Activated T-cell treated with anti-CD3 and anti-CD28 coated beads for 48 hours (primary cell): ENCODE data around the gene MRPS2.
"Not testable (repeated sequence)": the region's sequence is repeated elsewhere in the genome, so short reads cannot be mapped to it uniquely, and the experiment has no call there.

Experiments used
- DNase-seq: peaks from one replicate; pipeline ENCODE4 v3.0.0-alpha.2; 2020; ENCODE audit warnings: low read depth

Gene MRPS2

DNA sequence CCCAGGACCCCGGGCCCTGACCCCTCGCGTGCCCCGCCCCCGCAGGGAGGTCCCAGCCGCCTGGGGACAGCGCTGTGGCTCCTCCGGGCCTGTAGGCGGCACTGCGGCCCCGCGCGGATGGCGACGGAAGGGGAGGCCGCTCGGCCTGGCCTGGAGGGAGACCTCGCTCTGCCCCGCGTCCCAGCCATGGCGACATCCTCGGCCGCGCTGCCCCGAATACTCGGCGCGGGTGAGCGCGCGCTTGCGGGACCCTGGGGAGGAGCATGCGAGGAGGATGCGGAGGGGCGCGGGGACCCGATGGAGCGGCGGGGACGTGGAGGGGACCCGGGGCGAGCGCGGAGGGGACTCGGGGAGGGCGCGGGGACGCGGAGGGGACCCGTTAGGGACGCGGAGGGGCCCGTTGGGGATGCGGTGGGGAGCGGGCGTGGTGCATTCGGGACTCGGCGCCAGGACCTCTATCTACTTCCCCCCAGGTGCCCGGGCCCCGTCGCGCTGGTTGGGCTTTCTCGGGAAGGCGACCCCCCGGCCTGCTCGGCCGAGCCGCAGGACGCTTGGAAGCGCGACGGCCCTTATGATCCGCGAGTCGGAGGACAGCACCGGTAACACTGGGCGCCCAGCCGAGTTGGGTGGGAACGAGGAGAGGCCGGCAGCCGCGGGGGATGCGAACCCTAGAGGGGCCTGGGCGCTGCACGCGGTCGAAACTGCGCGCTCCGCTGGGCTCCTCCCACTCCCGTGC lies at the start of gene MRPS2:
MRPS2 (plus strand) TSS at position 158 of the 736 bp plus-strand sequence; CDS start at position 187, 29 bp downstream.
- peak; percentile 87 for DNase-seq

DNA sequence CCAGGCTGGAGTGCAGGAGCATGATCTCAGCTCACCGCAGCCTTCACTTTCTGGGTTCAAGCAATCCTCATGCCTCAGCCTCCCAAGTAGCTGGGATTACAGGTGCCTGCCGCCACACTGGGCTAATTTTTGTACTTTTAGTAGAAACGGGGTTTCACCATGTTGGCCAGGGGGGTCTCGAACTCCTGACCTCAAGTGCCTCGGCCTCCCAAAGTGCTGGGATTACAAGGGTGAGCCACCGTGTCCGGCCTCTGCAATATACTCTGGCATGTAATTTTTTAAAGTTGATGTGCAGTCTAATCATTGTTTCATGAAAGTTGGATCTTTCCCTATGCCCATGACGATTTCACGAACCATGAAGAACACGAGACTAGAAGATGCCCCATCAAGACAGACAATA lies 49.5 kb upstream of the MRPS2 start:
- no peak for DNase-seq

DNA sequence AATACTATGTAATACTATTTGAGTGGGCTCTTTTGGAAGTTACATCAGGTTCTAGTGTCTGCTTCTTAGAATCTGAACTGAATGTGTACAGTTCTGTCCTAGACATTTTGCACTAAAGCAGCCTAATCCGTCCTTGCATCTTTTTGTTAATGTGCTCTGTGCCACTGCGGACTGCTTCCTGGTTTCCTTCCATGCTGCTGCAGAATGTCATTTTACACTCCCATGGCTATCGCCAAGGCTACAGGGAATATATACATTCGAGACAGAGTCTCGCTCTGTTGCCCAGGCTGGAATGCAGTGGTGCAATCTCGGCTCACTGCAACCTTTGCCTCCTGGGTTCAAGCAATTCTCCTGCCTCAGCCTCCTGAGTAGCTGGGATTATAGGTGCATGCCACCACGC lies 48.6 kb upstream of the MRPS2 start:
- DNase-seq = not testable (repeated sequence)

- no peak for DNase-seq
These were observed 45.7 kb upstream of the MRPS2 start for GRCh38 chr9:135454737-135455136.

DNA sequence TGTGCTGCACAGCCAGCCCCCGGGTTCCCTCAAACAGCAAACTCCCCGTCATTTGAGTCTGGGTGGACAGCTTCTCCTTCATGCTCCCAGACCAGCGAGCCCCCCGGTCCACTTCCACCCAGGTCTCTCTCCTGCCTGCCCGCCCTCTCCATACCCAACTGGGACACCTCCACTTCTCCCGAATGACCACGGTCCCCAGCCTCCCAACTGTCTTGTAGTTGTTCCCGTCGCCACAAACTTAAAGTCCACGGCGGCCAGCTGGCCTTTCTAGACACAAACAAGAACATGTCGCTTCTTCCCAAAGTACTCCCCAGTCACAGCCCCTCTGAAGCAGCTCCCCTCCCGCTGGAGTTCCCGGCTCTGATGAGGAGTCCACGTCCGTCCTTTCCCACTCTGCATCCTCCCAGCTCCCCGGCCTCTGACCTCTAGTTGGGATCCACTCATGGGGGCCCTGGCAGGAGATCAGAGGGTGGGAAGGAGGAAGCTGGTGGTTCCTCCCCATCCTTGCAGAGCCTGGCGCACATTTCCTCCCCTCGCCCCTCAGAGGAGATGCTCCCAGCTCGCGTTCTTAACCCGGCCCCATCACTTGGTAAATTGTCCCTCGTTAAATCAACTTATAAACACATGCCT lies 45.0 kb upstream of the MRPS2 start:
- no peak for DNase-seq

DNA sequence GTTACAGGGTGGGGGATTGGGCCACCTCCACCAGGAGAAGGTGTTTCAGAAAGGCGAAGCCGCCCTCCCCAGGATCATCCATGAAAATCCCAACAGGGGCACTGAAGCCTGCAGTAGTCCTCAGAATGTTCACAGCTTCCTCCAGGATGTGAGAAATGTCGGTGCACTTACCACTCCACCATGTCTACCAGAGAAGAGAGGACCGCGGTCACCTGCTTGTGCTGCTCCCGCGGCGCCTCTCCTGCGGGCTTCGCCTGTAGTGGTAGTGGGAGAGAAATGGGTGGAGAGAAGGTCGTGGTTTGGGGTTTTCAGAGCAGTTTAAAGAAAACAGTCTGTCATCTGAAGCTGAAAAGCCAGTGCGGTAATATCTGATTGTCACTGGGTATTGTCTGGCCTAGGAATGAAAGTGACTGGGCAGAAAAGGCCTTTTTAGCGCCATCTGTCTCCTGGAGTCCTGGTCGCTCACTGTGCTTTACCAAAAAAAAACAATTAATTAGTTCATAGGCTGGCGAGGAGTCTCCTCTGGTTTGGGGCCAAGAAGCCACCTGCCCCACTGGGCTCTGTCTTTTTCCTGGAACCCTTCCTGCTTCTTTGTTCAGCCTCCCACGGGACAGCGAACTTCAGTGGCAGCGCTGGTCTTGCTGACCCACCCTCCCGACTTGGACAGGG lies 43.9 kb upstream of the MRPS2 start:
- no peak for DNase-seq

GRCh38 chr9:135458478-135458877 lies 42.0 kb upstream of the MRPS2 start:
- DNase-seq = not testable (repeated sequence)

DNA sequence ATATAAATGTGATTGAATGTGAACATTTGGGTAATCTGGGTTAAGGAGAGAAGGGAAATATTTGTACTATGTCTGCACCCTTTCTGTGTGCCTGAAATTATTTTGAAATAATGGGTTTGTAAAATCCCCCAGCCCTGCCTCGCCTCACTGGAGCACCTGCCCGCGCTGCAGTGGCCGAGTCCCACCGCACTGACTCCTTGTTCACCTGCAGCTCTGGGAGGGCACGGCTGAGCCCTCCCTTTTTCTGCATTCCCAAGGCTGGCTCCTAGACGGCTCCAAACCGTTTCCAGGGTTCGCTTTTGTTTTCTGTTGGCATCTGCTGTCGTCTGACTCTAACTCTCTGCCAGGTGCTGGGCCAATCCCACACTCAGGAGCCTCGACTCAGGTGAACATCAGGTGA lies 38.5 kb upstream of the MRPS2 start:
- DNase-seq = no peak

GRCh38 chr9:135463140-135463539 lies 37.3 kb upstream of the MRPS2 start:
- DNase-seq = no peak

DNA sequence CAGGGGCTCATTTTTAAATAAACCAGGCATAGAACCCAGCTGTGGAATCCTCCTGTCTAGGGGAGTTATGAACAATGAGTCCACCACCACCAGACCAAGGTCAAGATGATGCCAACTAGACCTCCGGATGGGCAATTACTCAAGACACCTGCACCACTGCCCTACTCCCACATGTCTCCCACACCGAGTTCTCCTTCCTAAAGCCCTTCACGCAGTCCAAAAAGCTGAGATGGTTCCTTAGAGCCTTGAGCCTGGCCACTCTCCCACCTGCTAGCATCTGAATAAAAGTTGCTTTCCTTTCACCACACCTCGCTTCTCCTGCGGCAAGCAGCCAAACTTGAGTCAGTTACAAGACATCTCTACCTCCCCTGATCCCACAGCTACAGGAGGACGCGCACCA lies 36.3 kb upstream of the MRPS2 start:
- no peak for DNase-seq

DNA sequence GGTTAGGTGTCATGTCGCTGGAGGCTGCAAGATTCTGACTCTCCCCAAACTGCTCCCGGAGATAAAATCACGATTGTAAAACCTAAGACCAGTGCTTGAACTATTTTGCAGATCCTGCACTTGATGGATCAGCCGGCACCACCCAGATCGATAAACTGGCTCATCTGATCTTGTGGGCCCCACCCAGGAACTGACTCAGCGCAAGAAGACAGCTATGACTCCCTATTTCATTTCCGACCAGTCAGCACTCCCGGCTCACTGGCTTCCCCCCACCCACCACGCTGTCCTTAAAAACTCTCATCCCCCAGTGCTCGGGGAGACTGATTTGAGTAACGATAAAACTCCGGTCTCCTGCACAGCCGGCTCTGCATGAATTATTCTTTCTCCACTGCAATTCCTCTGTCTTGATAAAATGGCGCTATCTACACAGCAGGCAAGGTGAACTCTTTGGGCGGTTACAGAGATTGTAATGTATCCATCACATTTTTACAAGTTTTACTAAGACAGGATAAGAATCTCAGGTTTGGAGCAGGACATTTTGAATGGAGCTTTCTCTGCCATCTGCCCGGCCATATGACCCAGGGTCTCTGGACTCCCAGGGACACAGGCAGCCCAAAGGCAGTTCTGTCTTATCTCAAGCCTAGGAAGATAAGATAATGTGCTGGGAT lies 31.5 kb upstream of the MRPS2 start:
- peak; percentile 39 for DNase-seq

- DNase-seq = no peak
These were observed 28.5 kb upstream of the MRPS2 start for GRCh38 chr9:135471791-135472640.

GRCh38 chr9:135473972-135474543 lies 26.4 kb upstream of the MRPS2 start:
- no peak for DNase-seq

GRCh38 chr9:135474915-135475314 lies 25.6 kb upstream of the MRPS2 start:
- DNase-seq = peak; percentile 21

DNA sequence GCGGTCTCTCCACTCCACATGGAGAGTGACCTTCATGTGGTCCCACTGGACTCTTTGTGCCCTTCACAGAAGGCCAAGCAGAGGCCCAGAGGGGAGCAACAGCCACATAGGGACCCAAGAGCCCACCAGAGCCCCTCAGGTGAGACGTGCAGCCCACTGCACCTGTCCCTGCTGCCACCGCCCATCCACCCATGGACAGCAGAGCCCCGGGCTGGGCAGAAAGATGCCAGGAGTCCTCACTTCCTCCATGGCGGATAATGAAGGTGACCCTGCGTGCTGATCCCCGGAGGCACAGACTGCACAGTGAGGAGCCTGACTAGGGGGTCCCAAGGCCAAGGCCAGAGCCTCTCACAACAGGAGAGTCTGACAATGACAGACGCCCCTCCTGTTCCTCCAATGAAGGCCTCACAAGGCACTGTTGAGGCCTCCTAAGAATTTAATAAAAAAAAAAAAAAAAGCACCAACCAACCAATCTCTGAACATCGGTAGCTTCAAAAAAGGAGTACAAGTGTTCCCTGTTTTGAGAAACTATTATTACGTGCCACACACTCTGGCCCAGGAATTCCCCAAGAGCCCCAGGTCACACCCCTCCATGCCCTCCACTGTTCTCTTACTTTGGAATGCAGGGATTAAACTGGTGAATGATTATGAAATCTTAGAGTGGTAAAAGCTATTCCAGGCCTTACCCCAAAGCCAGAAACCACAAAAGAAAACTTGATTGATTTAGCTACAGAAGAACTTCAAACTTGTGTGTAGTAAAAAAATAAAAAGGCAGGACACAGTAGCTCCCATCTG lies 23.7 kb upstream of the MRPS2 start:
- no peak for DNase-seq

GRCh38 chr9:135478191-135478590 lies 22.3 kb upstream of the MRPS2 start:
- no peak for DNase-seq

DNA sequence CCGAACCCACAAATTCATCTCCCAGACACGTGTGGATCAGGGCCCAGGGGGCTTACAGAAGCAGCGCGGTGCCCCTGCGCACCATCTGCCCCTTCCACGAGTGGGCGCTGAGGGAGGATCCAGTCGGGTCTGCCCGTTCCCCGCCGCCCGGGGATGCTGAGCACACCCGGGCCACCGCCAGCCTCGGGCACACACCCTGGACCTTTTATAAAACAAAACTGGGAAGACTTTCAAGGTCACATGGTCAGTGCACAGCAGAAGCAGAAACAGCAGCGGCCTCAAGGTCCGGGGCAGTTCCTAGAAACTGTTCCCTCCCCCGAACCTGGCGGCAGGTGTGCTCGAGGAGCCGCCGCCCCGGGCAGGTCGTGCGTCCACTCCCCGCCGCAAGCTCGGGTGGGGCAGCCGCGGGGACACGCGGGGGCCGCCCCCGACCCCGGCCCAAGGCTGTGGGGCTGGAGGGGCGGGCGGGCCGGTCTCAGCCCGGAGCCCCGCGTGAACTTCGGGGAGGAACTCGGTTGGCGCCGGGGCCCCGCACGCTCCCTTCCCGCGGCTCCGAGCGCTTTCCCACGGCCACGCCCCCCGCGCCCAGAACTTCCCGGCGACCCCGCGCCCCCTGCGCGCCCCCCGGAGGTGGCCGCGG lies 21.5 kb upstream of the MRPS2 start:
- no peak for DNase-seq

DNA sequence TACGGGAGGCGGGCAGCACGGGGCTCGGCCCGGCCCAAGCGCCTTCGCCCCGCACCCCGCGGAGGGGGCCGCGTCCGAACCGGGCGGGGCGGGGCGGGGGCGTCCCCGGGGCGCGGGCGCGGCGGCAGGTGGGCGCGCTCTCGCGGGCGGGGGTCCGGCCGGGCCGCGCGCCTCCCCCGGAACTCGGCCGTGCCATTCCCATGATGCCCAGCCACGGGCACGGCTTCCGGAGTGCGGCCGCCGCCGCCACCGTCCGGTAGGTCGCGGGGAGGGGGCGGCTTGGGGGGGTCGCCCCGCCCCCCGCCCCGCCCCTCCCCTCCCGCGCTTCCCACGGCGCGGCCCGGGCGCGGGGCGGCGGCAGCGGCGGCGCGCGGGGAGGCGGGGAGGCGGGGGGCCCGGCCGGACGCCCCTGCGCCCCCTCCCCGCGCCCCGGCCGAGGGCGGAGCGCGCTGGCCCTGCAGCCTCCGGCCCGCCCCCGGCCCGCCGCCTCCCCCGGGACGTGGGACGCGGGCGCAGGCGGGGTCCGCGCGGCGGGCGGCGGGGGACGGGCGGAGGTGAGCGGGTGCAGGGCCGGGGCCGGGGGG lies 20.9 kb upstream of the MRPS2 start, which contains the start of gene PPP1R26:
PPP1R26 (plus strand) TSS at position 314 of the 584 bp plus-strand sequence. CDS start 4,729 bp downstream, outside the sequence.
- no peak for DNase-seq
